Stomach (tissue), 4 donors: Measurements from ENCODE around the gene TBPL1.

ENCODE experiments used
- EP300 ChIP-seq: sonication (generic); formaldehyde crosslinking; IDR thresholded peaks from one replicate; pipeline ENCODE4 v1.6.1; 2017; ENCODE audit warnings: antibody characterized with exemption
- POLR2A ChIP-seq, 4 donors: fragments of 450-650 bp; IDR thresholded peaks; one replicate each; pipeline ENCODE4 v1.6.1; 2016; ENCODE audit warnings: antibody characterized with exemption in 4 of 4, control low read depth in 2 of 4, mild to moderate bottlenecking in 1 of 4, moderate library complexity in 1 of 4
- POLR2AphosphoS5 ChIP-seq, 3 donors: sonication (generic); formaldehyde crosslinking; IDR thresholded peaks; one replicate each; pipeline ENCODE4 v1.6.1; 2016; ENCODE audit warnings: antibody characterized with exemption in 3 of 3
- TF ChIP-seq, protein P1 (sequence below), 7 experiments: fragments of 450-650 bp in 4 of 7; fragments of 200-600 bp in 3 of 7; sonication (generic) in 3 of 7; IDR thresholded peaks; one replicate each; pipeline ENCODE4 v1.5.1; 2016 to 2019; ENCODE audit warnings: antibody characterized with exemption in 7 of 7, control low read depth in 2 of 7, mild to moderate bottlenecking in 1 of 7

DNA sequence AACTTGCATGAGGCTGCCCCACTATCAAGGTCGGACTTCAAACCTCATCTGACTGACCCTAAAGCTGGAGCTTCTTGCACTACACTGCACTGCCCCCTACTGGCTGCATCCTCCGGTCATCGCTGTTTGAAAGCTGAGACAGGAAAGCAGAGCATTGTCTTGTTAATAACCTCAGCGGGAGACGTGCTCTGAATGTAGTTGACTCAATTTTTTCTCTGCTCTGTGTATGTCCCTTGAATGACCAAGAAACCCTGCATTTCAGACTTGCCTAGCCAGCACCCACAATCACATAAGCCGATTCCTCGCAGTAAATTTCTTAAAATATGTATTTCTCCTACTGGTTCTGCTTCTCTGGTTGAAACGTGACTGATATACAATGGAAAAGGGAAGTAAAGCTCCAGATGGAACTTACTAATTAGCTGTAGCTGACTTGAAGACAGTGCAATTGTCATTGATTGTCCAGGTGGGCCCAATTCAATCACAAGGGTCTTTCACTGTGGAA lies 36.3 kb upstream of the TBPL1 start:
- TF ChIP-seq, protein P1, sequence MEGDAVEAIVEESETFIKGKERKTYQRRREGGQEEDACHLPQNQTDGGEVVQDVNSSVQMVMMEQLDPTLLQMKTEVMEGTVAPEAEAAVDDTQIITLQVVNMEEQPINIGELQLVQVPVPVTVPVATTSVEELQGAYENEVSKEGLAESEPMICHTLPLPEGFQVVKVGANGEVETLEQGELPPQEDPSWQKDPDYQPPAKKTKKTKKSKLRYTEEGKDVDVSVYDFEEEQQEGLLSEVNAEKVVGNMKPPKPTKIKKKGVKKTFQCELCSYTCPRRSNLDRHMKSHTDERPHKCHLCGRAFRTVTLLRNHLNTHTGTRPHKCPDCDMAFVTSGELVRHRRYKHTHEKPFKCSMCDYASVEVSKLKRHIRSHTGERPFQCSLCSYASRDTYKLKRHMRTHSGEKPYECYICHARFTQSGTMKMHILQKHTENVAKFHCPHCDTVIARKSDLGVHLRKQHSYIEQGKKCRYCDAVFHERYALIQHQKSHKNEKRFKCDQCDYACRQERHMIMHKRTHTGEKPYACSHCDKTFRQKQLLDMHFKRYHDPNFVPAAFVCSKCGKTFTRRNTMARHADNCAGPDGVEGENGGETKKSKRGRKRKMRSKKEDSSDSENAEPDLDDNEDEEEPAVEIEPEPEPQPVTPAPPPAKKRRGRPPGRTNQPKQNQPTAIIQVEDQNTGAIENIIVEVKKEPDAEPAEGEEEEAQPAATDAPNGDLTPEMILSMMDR (IDR thresholded peaks at IDR 0.05): peak in 5 of 7 experiments; percentile 63 to 79 (median 74)
- TF ChIP-seq POLR2AphosphoS5 (IDR thresholded peaks at IDR 0.05) (peak in 1 of 3 donors; percentile 28), POLR2A (IDR thresholded peaks at IDR 0.05) (no peak), EP300 (no peak)
